Natural killer cell (primary cell): ENCODE data around the gene CPA5. TPM values are rescaled to one million over a fixed set of nuclear protein-coding genes. Genes with fewer than 3 reads are reported as not detected.

Experiments
- ATAC-seq, 3 donors: fragments of 150-1000 bp in 2 of 3; fragments of 200-7000 bp in 1 of 3; cut with Tn5 transposase; 1 replicate in 1 of 3; 2 replicates in 2 of 3; pipeline ENCODE4 v1.10.0; 2021; ENCODE audit warnings: mild to moderate bottlenecking in 2 of 3, moderate library complexity in 2 of 3
- DNase-seq, 2 donors: peaks; one replicate each; pipeline versions ENCODE4 v3.0.0 to v3.0.0-alpha.2; 2013 to 2021; ENCODE audit warnings: mixed read lengths in 1 of 2
- H3K27ac ChIP-seq: one replicate; pipeline ENCODE4 v1.5.1; 2013; ENCODE audit warnings: mild to moderate bottlenecking, low read length
- H3K27me3 ChIP-seq: one replicate; pipeline ENCODE4 v1.6.1; 2013; ENCODE audit warnings: low read length; ENCODE audit not compliant: control insufficient read depth, insufficient read depth
- H3K36me3 ChIP-seq: one replicate; pipeline ENCODE4 v1.6.1; 2013; ENCODE audit warnings: low read length; ENCODE audit not compliant: control insufficient read depth, insufficient read depth
- H3K4me1 ChIP-seq: one replicate; pipeline ENCODE4 v1.6.1; 2013; ENCODE audit warnings: low read length; ENCODE audit not compliant: control insufficient read depth, insufficient read depth
- H3K4me3 ChIP-seq: one replicate; pipeline ENCODE4 v1.5.1; 2013; ENCODE audit warnings: low read length
- H3K9me3 ChIP-seq: one replicate; pipeline ENCODE4 v1.6.1; 2013; ENCODE audit warnings: low read length; ENCODE audit not compliant: control insufficient read depth, insufficient read depth
- H3K27ac Mint-ChIP-seq, 2 donors: one replicate each; pipeline ENCODE4 v1.8.0; 2022; ENCODE audit warnings: mild to moderate bottlenecking in 2 of 2, mixed read lengths in 2 of 2, moderate library complexity in 1 of 2
- H3K27me3 Mint-ChIP-seq, 2 donors: one replicate each; pipeline ENCODE4 v1.8.0; 2022; ENCODE audit warnings: low read depth in 2 of 2, mixed read lengths in 2 of 2
- H3K36me3 Mint-ChIP-seq: one replicate; pipeline ENCODE4 v1.8.0; 2022; ENCODE audit warnings: mixed read lengths
- H3K4me1 Mint-ChIP-seq, 2 donors: one replicate each; pipeline ENCODE4 v1.8.0; 2022; ENCODE audit warnings: mixed read lengths in 2 of 2
- H3K4me3 Mint-ChIP-seq: one replicate; pipeline ENCODE4 v1.8.0; 2022; ENCODE audit warnings: mild to moderate bottlenecking, moderate library complexity, mixed read lengths
- H3K9me3 Mint-ChIP-seq, 2 donors: one replicate each; pipeline ENCODE4 v1.8.0; 2022; ENCODE audit warnings: mixed read lengths in 2 of 2
- CTCF ChIP-seq: fragments of 200-600 bp; IDR thresholded peaks from one replicate; pipeline ENCODE4 v1.8.0; 2022; ENCODE audit warnings: antibody characterized with exemption
- WGBS: methylation state at CpG from one replicate; pipeline ENCODE4 v1.1.7; 2013; ENCODE audit warnings: missing lambda C conversion rate; ENCODE audit not compliant: insufficient coverage; 5-methylcytosine and 5-hydroxymethylcytosine counted together
- intact Hi-C: fragments of 100-400 bp; cut with micrococcal nuclease; formaldehyde crosslinking; loops from one replicate; pipeline ENCODE4 v1.14.2; 2022
- total RNA-seq, 4 donors: library from RNA; stranded (reverse); fragments of 120-200 nt in 1 of 4; gene quantifications; one replicate each; pipeline versions ENCODE4 v1.2.3 to v1.2.4, GENCODE V29; 2013 to 2022

Gene CPA5
- total RNA-seq, 3 donors from 2014 or later (not counting 1 experiment from before 2014, with no cell fraction given): not detected

DNA sequence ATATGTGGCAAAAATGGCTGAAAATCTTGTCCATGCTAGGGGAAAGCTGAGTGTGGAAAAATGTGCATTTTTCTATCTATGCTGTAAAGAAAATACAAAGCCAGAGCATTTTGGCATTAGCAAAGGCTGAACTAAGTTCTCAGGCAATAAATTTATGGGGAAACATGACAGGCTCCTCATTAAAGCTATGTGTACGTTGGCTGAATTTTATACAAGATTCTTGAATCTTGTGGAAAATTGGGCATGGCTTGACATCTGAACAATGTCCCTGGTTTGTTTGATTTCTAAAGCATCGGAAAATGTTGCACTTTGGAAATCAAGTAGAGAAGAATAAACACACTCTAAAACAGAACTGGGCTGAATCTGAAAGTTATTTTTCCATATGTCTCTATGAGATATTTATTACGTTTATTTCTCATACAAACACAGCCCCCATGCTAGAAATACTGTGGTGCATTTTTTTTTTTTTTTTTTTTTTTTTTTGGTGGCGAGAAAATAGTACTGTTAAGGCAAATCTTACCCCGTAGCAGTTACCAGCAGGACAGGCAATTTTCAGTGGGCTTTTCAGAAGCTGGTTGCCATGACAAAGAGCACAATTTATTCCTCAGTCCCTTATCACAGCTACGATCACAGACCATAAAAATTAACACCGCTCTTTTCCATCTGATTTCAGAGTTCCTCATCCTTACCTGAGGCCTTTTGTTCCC, 52.6 kb downstream of the CPA5 start:
- intact Hi-C loops: no loop called here
- Histone ChIP-seq H3K4me3 (no peak overlapping the region), H3K36me3 (peaks cover 4% of the 10 kb centered on the region), H3K9me3 (no peaks in the 10 kb centered on the region), H3K4me1 (peaks cover 14% of the 10 kb centered on the region), H3K27ac (no peak overlapping the region), H3K27me3 (no peaks in the 10 kb centered on the region)
- H3K4me3 Mint-ChIP-seq: no peak overlapping the region
- TF ChIP-seq CTCF: no peak
- H3K4me1 Mint-ChIP-seq: peaks cover 23 to 24% of the 10 kb centered on the region in 2 donors
- no peak overlapping the region for H3K27ac Mint-ChIP-seq
- no peaks in the 10 kb centered on the region for H3K9me3 Mint-ChIP-seq
- H3K27me3 Mint-ChIP-seq: no peaks in the 10 kb centered on the region
- WGBS: 98% methylated on average over 5 of the region's 7 CpGs
- no peak for ATAC-seq
- DNase-seq: no peak
- peaks cover 6% of the 10 kb centered on the region for H3K36me3 Mint-ChIP-seq

DNA sequence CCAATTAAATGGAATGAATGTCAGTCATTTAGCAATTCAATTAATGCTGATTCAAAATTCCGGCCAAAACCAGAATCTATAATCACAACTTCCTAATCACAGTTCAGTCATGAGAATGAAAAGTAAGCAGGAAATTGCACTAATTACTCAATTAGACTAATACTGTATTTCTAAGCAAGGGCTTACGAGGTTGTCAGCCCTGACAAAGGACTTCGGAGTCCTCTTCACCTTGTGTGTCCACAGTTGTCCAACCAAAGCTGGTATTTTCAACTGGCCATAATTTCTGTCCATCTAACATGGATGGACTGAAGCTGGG, 53.1 kb downstream of the CPA5 start:
- H3K27ac Mint-ChIP-seq: no peak overlapping the region
- Histone ChIP-seq H3K4me3 (no peak overlapping the region), H3K4me1 (peaks cover 14% of the 10 kb centered on the region), H3K27ac (no peak overlapping the region), H3K36me3 (peaks cover 4% of the 10 kb centered on the region), H3K27me3 (no peaks in the 10 kb centered on the region), H3K9me3 (no peaks in the 10 kb centered on the region)
- TF ChIP-seq CTCF: no peak
- 93% methylated on average over 2 of the region's 3 CpGs for WGBS
- no peak overlapping the region for H3K4me3 Mint-ChIP-seq
- H3K4me1 Mint-ChIP-seq: peaks cover 23 to 28% of the 10 kb centered on the region in 2 donors
- DNase-seq (no peak), ATAC-seq (no peak)
- intact Hi-C loops: no loop called here
- H3K9me3 Mint-ChIP-seq: no peaks in the 10 kb centered on the region
- H3K36me3 Mint-ChIP-seq: peaks cover 6% of the 10 kb centered on the region
- H3K27me3 Mint-ChIP-seq: no peaks in the 10 kb centered on the region

DNA sequence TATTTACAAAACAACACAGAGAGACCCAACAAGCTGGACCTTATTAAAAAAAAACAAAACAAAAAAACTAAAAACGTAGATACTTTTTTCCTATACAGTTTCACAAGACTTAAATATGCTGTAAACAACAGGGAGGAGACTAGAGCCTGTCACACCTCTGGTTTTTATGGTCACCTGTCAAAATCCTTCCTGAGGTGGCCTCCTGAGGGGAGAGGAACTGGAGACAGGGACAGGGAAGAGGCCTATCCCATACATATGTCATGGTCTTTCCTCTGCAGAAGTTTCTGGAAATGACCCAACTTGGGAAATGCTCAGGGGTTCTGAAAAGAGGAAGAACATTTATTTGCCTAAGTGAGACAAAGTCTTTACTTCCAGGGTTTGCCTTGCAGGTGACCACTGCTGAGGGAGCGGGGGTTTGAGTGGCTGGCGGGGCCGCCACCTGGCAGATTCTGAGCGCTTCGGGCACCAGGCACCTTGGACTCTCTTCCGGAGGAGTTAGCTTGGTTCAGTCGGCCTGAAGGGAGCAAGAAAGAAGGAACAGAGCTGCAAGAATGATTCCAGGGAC, 54.0 kb downstream of the CPA5 start:
- Mint-ChIP-seq H3K27ac (no peak overlapping the region), H3K9me3 (no peaks in the 10 kb centered on the region), H3K4me1 (peaks cover 18 to 23% of the 10 kb centered on the region in 2 donors), H3K27me3 (no peaks in the 10 kb centered on the region), H3K4me3 (no peak overlapping the region), H3K36me3 (peaks cover 6% of the 10 kb centered on the region)
- no peak for ATAC-seq
- no peak for DNase-seq
- H3K9me3 ChIP-seq: no peaks in the 10 kb centered on the region
- WGBS: 71% methylated on average over 7 of the region's 8 CpGs
- no peak for TF ChIP-seq CTCF
- H3K36me3 ChIP-seq: peaks cover 4% of the 10 kb centered on the region
- H3K4me1 ChIP-seq: peaks cover 13% of the 10 kb centered on the region
- H3K27me3 ChIP-seq: no peaks in the 10 kb centered on the region
- intact Hi-C loops: no loop called here
- H3K4me3 ChIP-seq: no peak overlapping the region
- no peak overlapping the region for H3K27ac ChIP-seq

- H3K36me3 ChIP-seq: peaks cover 4% of the 10 kb centered on the region
- intact Hi-C loops: no loop called here
- peaks cover 12% of the 10 kb centered on the region for H3K36me3 Mint-ChIP-seq
These were observed 55.5 kb downstream of the CPA5 start for GRCh38 chr7:130400120-130400572.

More at GRCh38 chr7:130400120-130400572, 55.5 kb downstream of the CPA5 start:
- Mint-ChIP-seq H3K9me3 (no peaks in the 10 kb centered on the region), H3K27ac (no peak overlapping the region), H3K27me3 (no peaks in the 10 kb centered on the region), H3K4me3 (no peak overlapping the region), H3K4me1 (peaks cover 2 to 8% of the 10 kb centered on the region in 2 donors)
- WGBS: 94% methylated on average over 4 of the region's 4 CpGs
- no peaks in the 10 kb centered on the region for H3K9me3 ChIP-seq
- H3K27me3 ChIP-seq: no peaks in the 10 kb centered on the region
- no peak for ATAC-seq
- no peak for TF ChIP-seq CTCF
- H3K4me1 ChIP-seq: no peaks in the 10 kb centered on the region
- no peak overlapping the region for H3K4me3 ChIP-seq
- DNase-seq: no peak
- no peak overlapping the region for H3K27ac ChIP-seq
